Stimulated activated CD8-positive, alpha-beta memory T cell treated with anti-CD3 and anti-CD28 coated beads, Interleukin-15, amount 100 ng/mL, for 4 hours (primary cell): ENCODE data around the gene EIF3K.

Experiments used
- DNase-seq, 2 donors: peaks; one replicate each; pipeline ENCODE4 v3.0.0-alpha.2; 2020; ENCODE audit warnings: low read depth in 2 of 2

The EIF3K gene

GRCh38 chr19:38684078-38684861 lies 65.3 kb downstream of the EIF3K start:
- no peak for DNase-seq

- DNase-seq: no peak
Measured at GRCh38 chr19:38684862-38685665, 66.1 kb downstream of the EIF3K start.

GRCh38 chr19:38685666-38686529 lies 66.9 kb downstream of the EIF3K start:
- no peak for DNase-seq

GRCh38 chr19:38686530-38686888 lies 67.5 kb downstream of the EIF3K start:
- DNase-seq: no peak
